ENCODE data around the gene POLA2.

DNA sequence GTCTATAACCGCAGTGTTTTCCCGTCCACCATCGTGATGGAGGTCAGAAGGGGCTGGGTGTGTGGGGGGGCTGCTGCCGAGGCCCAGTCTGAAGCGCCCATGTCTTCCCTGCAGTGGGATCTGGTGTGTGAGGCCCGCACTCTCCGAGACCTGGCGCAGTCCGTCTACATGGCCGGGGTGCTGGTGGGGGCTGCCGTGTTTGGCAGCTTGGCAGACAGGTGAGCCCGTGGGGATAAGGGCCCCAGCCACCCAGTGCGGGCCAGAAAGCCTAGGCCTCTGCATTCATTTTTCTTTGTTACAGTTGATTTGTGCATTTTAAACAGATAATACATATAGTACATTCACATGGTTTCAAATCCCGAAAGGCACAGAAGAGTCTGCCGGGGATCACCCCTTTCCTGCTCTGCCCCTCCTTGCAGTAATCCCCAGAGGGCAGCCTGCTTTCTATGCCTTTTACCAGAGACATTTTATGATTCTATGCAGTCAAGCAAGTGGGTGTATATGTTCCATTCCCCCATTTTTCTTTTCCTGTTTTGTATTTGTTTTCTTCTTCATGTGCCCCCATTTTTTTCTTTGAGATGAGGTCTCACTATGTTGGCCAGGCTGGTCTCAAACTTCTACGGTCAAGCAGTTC lies 47.4 kb upstream of the POLA2 start:
- TF ChIP-seq POLR2A (IDR thresholded peaks at IDR 0.05) = no peak
- TF ChIP-seq, protein P1, sequence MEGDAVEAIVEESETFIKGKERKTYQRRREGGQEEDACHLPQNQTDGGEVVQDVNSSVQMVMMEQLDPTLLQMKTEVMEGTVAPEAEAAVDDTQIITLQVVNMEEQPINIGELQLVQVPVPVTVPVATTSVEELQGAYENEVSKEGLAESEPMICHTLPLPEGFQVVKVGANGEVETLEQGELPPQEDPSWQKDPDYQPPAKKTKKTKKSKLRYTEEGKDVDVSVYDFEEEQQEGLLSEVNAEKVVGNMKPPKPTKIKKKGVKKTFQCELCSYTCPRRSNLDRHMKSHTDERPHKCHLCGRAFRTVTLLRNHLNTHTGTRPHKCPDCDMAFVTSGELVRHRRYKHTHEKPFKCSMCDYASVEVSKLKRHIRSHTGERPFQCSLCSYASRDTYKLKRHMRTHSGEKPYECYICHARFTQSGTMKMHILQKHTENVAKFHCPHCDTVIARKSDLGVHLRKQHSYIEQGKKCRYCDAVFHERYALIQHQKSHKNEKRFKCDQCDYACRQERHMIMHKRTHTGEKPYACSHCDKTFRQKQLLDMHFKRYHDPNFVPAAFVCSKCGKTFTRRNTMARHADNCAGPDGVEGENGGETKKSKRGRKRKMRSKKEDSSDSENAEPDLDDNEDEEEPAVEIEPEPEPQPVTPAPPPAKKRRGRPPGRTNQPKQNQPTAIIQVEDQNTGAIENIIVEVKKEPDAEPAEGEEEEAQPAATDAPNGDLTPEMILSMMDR (IDR thresholded peaks at IDR 0.05) = no peak

Measured in heart left ventricle (tissue), 13 donors.